Lower leg skin (tissue), 4 donors: Measurements from ENCODE around the gene FCAMR. TPM values are rescaled to one million over a fixed set of nuclear protein-coding genes. Genes with fewer than 3 reads are reported as not detected.
"Not testable (repeated sequence)": the region's sequence is repeated elsewhere in the genome, so short reads cannot be mapped to it uniquely, and the experiment has no call there.

Experiments
- DNase-seq, 2 donors: peaks; one replicate each; pipeline ENCODE4 v3.0.0-alpha.2; 2019; ENCODE audit warnings: low spot score in 2 of 2
- H3K4me3 ChIP-seq: fragments of 200-600 bp; sonication (generic); 2 replicates; pipeline ENCODE4 v1.5.1; 2017; ENCODE audit warnings: mild to moderate bottlenecking, low read depth; ENCODE audit not compliant: poor library complexity, severe bottlenecking
- CTCF ChIP-seq, 3 donors: fragments of 450-650 bp; IDR thresholded peaks; one replicate each; pipeline ENCODE4 v1.5.1; 2016; ENCODE audit warnings: antibody characterized with exemption in 3 of 3, mild to moderate bottlenecking in 3 of 3, moderate library complexity in 2 of 3
- POLR2A ChIP-seq, 2 donors: fragments of 450-650 bp; IDR thresholded peaks; one replicate each; pipeline ENCODE4 v1.6.1; 2016 to 2017; ENCODE audit warnings: antibody characterized with exemption in 2 of 2, mild to moderate bottlenecking in 1 of 2, moderate library complexity in 1 of 2
- WGBS, 2 donors: methylation state at CpG; one replicate each; pipeline ENCODE4 v1.1.5; 2018; 5-methylcytosine and 5-hydroxymethylcytosine counted together
- intact Hi-C: fragments of 100-400 bp; cut with DNase I; formaldehyde crosslinking; loops from one replicate; pipeline ENCODE4 v1.15.0; 2023; ENCODE audit warnings: low total_unique reads
- total RNA-seq, 4 donors: library from RNA; depleted of rRNA; stranded (reverse); fragments of >200 nt; gene quantifications; one replicate each; pipeline ENCODE4 v1.1.0, GENCODE V29; 2016

FCAMR gene
- total RNA-seq, 4 donors from 2014 or later = not detected

GRCh38 chr1:206924592-206925105, 45.6 kb downstream of the FCAMR start:
- intact Hi-C loops = no loop called here

GRCh38 chr1:206923961-206924557, 46.2 kb downstream of the FCAMR start:
- intact Hi-C loops, H3K4me3 ChIP-seq, DNase-seq: not testable (repeated sequence)
- WGBS, 2 donors = 83 to 84% methylated on average over 4 of the region's 4 CpGs

More at GRCh38 chr1:206924592-206925105, 45.6 kb downstream of the FCAMR start:
- TF ChIP-seq POLR2A (IDR thresholded peaks at IDR 0.05) = no peak
- no peak for TF ChIP-seq CTCF (IDR thresholded peaks at IDR 0.05)
- DNase-seq = no peak
- WGBS, 2 donors = 71 to 74% methylated on average over 8 of the region's 8 CpGs
- no peak overlapping the region for H3K4me3 ChIP-seq

GRCh38 chr1:206923009-206923960, 47.0 kb downstream of the FCAMR start:
- TF ChIP-seq CTCF (IDR thresholded peaks at IDR 0.05) (no peak), POLR2A (IDR thresholded peaks at IDR 0.05) (no peak)
- no peak for DNase-seq
- intact Hi-C loops = no loop called here
- WGBS, 2 donors = 51 to 58% methylated on average over 12 of the region's 12 CpGs
- no peak overlapping the region for H3K4me3 ChIP-seq

GRCh38 chr1:206922524-206922923, 47.7 kb downstream of the FCAMR start:
- no peak for TF ChIP-seq CTCF (IDR thresholded peaks at IDR 0.05)
- no peak for TF ChIP-seq POLR2A (IDR thresholded peaks at IDR 0.05)
- H3K4me3 ChIP-seq = no peak overlapping the region
- WGBS, 2 donors = 65 to 69% methylated on average over 1 of the region's 1 CpG
- no peak for DNase-seq
- intact Hi-C loops = no loop called here

- intact Hi-C loops = no loop called here
- H3K4me3 ChIP-seq = no peak within 1 kb of the TSS
- TF ChIP-seq CTCF (IDR thresholded peaks at IDR 0.05) (no peak), POLR2A (IDR thresholded peaks at IDR 0.05) (no peak)
- no peak for DNase-seq
- 61 to 71% methylated on average over 7 of the region's 7 CpGs for WGBS, 2 donors
These were observed 48.4 kb downstream of the FCAMR start, which contains the start of gene FCMR for GRCh38 chr1:206921772-206922265. FCMR (minus strand) TSS chr1:206921941; CDS start chr1:206921854, 87 bp downstream.

- 74 to 77% methylated on average over 3 of the region's 3 CpGs for WGBS, 2 donors
- H3K4me3 ChIP-seq = no peak overlapping the region
- intact Hi-C loops = loop anchor here (10.0 kb wide), 3 partner anchors 193 to 433 kb away; no protein-coding TSS in a partner anchor
- no peak for TF ChIP-seq CTCF (IDR thresholded peaks at IDR 0.05)
- TF ChIP-seq POLR2A (IDR thresholded peaks at IDR 0.05) = no peak
- DNase-seq = no peak
These were observed 52.2 kb downstream of the FCAMR start for GRCh38 chr1:206918076-206918475.
